Effector memory CD4-positive, alpha-beta T cell (primary cell): ENCODE results near the gene AIFM2.
"Not testable (repeated sequence)": the region's sequence is repeated elsewhere in the genome, so short reads cannot be mapped to it uniquely, and the experiment has no call there.

Experiments used
- DNase-seq, 3 donors: peaks; one replicate each; pipeline ENCODE4 v3.0.0-alpha.2; 2020
- H3K27ac ChIP-seq: 2 replicates; pipeline ENCODE4 v1.7.0; 2013; ENCODE audit warnings: mild to moderate bottlenecking, low read length, moderate library complexity; ENCODE audit not compliant: insufficient read depth, poor library complexity, severe bottlenecking
- H3K27me3 ChIP-seq: replicated peaks from 2 replicates; pipeline ENCODE4 v1.7.0; 2013; ENCODE audit warnings: mild to moderate bottlenecking, low read length; ENCODE audit not compliant: insufficient read depth, control insufficient read depth, poor library complexity, severe bottlenecking
- H3K36me3 ChIP-seq: 2 replicates; pipeline ENCODE4 v1.7.0; 2013; ENCODE audit warnings: mild to moderate bottlenecking, low read length, moderate library complexity; ENCODE audit not compliant: control insufficient read depth, insufficient read depth
- H3K4me1 ChIP-seq: 2 replicates; pipeline ENCODE4 v1.7.0; 2013; ENCODE audit warnings: low read length, mild to moderate bottlenecking; ENCODE audit not compliant: control insufficient read depth, insufficient read depth, poor library complexity, severe bottlenecking
- H3K4me3 ChIP-seq: 2 replicates; pipeline ENCODE4 v1.7.0; 2013; ENCODE audit warnings: low read length, low read depth, mild to moderate bottlenecking; ENCODE audit not compliant: insufficient read depth, poor library complexity, severe bottlenecking
- H3K9me3 ChIP-seq: 2 replicates; pipeline ENCODE4 v1.7.0; 2013; ENCODE audit warnings: mild to moderate bottlenecking, low read length, moderate library complexity; ENCODE audit not compliant: control insufficient read depth

AIFM2 gene

DNA sequence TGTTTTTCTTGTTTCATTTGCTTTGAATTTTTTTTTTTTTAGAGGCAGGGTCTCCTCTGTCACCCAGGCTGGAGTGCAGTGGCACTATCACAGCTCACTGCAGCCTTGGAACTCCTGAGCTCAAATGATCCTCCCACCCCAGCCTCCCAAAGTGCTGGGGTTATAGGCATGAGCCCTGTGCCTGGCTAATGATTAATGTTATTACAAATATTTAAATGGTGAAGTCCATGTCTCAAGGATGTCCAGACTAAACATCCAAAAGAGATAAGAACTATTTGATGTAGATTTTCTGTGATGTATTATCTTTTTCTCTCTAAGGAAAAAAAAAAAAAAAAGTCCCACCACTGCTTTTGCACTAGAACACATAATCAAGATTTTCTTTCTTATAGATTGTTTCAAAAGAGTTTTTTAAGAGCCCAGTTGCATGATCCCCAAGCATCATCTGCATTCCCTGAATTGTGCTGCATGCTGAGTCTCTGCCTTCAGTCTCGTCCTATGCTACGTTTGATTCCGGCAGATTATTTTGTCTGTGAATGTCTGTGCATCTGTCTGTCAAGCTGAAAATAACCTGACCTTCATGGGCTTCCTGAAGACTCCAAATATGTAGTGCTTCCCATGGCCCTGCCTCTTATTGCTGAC, 46.5 kb downstream of the AIFM2 start:
- Histone ChIP-seq H3K9me3 (no peaks in the 10 kb centered on the region), H3K27me3 (no peaks in the 10 kb centered on the region), H3K36me3 (no peaks in the 10 kb centered on the region), H3K4me1 (no peaks in the 10 kb centered on the region), H3K4me3 (no peak overlapping the region), H3K27ac (no peak overlapping the region)
- no peak for DNase-seq

DNA sequence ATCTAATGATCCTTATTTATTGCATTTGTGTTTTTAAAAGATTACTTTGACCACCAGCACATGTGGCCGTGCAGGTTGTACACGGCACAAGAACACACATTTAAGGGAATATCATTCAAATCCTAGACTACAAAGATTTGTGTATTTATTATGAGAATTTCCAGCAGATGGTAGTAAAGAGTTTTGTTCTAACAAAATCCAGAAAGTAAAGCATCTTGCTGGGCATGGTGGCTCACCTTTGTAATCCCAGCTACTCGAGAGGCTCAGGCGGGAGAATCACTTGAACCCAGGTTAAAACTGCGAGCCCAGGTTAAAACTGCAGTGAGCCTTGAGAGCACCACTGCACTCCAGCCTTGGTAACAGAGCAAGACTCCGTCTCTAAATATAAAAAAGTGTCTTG, 48.4 kb downstream of the AIFM2 start:
- H3K27ac ChIP-seq = no peak overlapping the region
- no peaks in the 10 kb centered on the region for H3K36me3 ChIP-seq
- no peak for DNase-seq
- H3K4me1 ChIP-seq = no peaks in the 10 kb centered on the region
- no peaks in the 10 kb centered on the region for H3K9me3 ChIP-seq
- no peak overlapping the region for H3K4me3 ChIP-seq
- no peaks in the 10 kb centered on the region for H3K27me3 ChIP-seq

DNA sequence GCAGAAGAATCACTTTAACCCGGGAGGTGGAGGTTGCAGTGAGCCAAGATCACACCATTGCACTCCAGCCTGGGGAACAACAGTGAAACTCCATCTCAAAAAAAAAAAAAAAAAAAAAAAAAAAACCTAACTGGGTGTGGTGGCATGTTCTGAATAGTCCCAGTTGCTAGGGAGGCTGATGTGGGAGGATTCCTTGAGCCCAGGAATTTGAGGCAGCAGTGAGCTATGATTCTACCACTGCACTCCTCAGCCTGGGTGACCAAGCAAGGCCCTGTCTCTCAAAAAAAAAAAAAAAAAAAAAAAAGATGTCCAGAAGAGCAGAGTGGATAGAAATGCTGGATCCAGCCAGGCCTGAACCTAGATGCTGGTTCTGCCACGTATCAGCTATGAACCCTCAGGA, 51.8 kb downstream of the AIFM2 start:
- not testable (repeated sequence) for DNase-seq, H3K27ac ChIP-seq

DNA sequence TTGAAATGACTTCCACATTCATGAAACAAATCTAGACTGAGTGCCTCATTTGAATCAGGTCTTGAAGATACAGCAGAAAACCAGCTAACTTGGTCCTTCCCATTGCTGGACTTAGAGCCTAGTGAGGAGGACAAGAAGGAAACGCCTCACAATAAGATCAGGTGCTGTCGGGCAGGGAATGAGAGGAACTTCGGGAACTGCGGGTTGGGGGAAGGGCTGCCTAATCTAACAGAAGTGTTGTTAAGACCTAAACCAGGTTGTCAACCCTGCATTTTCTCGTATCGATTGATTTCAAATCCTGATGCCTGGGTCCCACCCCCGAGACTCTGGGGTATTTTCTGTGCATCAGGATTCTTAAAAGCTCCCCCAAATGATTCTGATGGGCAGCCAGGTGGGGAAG, 53.7 kb downstream of the AIFM2 start:
- H3K27ac ChIP-seq = no peak overlapping the region
- no peaks in the 10 kb centered on the region for H3K4me1 ChIP-seq
- H3K4me3 ChIP-seq = no peak overlapping the region
- H3K36me3 ChIP-seq = no peaks in the 10 kb centered on the region
- no peaks in the 10 kb centered on the region for H3K9me3 ChIP-seq
- DNase-seq = no peak
- no peaks in the 10 kb centered on the region for H3K27me3 ChIP-seq

More for the DNA sequence above, 51.8 kb downstream of the AIFM2 start:
- H3K27me3 ChIP-seq, H3K4me3 ChIP-seq, H3K9me3 ChIP-seq, H3K36me3 ChIP-seq, H3K4me1 ChIP-seq: not testable (repeated sequence)

DNA sequence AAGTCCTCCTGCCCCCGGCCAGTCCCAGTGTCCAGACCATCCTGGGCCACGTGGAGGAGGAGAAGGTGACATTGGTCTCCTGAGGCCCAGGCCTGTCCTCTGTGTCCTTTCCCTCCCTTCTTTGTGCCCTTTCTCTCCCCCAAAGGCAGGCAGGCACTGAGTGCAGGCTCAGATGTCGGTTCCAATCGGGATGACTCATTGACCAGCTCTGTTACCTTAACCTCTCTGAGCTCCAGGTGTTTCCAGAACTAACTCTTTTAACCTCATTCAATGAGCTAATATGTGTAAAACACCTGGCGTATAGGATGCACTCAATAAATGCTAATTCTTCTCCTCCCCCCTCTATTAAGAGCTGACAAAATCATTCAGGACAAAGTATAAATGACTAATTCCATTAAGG, 54.3 kb downstream of the AIFM2 start:
- Histone ChIP-seq H3K27me3 (no peaks in the 10 kb centered on the region), H3K4me1 (no peaks in the 10 kb centered on the region), H3K4me3 (no peak overlapping the region), H3K27ac (no peak overlapping the region), H3K36me3 (no peaks in the 10 kb centered on the region), H3K9me3 (no peaks in the 10 kb centered on the region)
- DNase-seq = no peak

DNA sequence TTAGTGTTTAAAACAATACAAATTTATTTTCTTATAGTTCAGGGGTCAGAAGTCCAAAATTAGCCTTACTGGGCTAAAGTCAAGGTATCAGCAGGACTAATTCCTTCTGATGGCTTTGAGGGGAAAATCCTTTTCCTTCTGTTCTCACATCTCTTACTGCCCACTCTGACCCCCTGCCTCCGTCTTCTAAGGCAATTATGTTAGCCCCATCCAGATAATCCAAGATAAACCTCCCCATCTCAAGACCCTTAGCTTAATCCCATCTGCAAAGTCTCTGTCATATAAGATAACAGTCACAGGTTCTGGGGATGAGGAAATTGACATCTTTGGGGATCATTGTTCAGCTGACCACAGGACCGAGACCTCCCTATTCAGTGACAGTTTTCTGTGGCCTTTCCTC, 57.7 kb downstream of the AIFM2 start:
- no peak for DNase-seq
- H3K9me3 ChIP-seq = no peaks in the 10 kb centered on the region
- H3K36me3 ChIP-seq = no peaks in the 10 kb centered on the region
- H3K4me1 ChIP-seq = no peaks in the 10 kb centered on the region
- no peak overlapping the region for H3K4me3 ChIP-seq
- no peak overlapping the region for H3K27ac ChIP-seq
- no peaks in the 10 kb centered on the region for H3K27me3 ChIP-seq

DNA sequence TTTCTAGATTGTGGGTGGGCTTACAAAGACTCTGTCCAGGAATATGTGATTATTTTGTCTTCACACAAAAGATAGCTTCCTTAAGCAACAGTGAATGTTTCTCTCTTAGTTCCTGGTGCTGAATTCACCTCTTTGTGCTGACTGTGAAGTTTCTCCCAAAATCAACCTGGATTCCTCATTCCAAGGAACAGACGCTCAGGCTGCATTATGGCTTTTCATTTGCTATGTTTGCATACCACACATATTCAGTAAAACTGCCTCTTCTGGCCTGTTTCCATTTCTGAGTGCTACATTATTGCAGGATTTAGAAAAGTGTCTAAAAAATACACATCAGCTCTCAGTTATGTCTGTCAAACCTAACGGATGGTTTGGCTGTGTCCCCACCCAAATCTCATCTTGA, 58.5 kb downstream of the AIFM2 start:
- no peak overlapping the region for H3K4me3 ChIP-seq
- H3K27me3 ChIP-seq = no peaks in the 10 kb centered on the region
- H3K36me3 ChIP-seq = no peaks in the 10 kb centered on the region
- H3K9me3 ChIP-seq = no peaks in the 10 kb centered on the region
- DNase-seq = no peak
- no peak overlapping the region for H3K27ac ChIP-seq
- no peaks in the 10 kb centered on the region for H3K4me1 ChIP-seq

DNA sequence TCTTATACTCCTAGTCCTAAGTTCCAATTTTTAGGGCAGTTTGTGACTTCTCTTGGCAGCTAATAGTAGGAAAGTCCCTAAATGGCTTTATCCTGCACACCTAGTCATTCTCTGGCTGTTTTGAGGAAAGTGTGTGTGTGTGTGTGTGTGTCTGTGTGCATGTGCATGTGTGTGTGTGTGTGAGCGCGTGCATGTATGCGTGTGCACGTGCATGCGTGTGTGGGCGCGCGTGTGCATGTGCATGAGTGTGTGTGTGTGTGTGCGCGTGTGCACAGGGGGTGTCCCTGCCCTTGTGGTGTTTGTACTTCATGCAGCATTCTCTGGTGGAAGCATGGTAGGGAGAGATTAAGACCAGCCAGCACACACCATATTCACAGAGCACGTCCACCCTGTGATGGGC, 61.8 kb downstream of the AIFM2 start:
- Histone ChIP-seq H3K27me3 (no peaks in the 10 kb centered on the region), H3K36me3 (no peaks in the 10 kb centered on the region), H3K27ac (no peak overlapping the region), H3K4me3 (no peak overlapping the region), H3K4me1 (no peaks in the 10 kb centered on the region), H3K9me3 (no peaks in the 10 kb centered on the region)
- DNase-seq = no peak

DNA sequence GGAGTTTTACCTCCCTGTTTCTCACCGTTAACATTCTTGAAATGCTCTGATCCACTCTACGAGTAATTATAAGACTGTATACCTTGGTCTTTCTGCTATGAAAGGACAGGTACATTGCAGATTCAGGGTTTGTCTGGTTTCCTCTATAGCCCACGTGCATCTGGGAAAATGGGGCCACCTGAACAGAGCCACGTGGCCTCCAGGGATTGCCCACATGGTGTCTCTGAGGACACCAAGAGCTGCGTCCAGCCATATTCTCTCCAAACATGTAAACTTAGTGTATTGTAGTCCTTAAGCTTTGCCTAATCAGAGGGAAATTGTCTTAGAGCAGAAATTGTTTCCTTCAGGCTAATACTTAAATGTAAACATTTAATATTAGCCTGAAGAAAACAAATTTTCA, 63.3 kb downstream of the AIFM2 start:
- Histone ChIP-seq H3K9me3 (no peaks in the 10 kb centered on the region), H3K4me1 (no peaks in the 10 kb centered on the region), H3K4me3 (no peak overlapping the region), H3K36me3 (no peaks in the 10 kb centered on the region), H3K27ac (no peak overlapping the region), H3K27me3 (no peaks in the 10 kb centered on the region)
- DNase-seq = no peak

DNA sequence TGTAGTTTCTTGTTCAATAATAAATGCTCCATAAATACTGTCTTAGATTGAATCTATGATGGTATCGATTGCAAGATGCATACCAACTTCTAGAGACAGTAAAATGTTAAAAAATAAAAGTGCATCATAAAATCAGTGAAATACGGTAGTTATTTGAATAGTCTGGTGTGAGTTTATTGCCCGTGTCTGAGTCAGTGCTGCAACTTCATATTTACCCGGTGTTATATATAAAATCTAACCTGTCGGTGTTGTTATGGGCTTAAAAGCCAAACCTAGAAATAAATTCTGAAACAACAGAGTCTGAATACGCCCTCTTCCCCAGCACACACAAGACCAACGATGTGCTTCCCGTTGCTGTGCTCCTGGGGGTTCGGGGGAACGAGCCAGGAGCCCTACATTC, 63.7 kb downstream of the AIFM2 start:
- H3K27ac ChIP-seq = no peak overlapping the region
- no peak overlapping the region for H3K4me3 ChIP-seq
- no peak for DNase-seq
- H3K36me3 ChIP-seq = no peaks in the 10 kb centered on the region
- H3K4me1 ChIP-seq = no peaks in the 10 kb centered on the region
- no peaks in the 10 kb centered on the region for H3K27me3 ChIP-seq
- no peaks in the 10 kb centered on the region for H3K9me3 ChIP-seq
